Measurements from ENCODE around the gene AQP6.

DNA sequence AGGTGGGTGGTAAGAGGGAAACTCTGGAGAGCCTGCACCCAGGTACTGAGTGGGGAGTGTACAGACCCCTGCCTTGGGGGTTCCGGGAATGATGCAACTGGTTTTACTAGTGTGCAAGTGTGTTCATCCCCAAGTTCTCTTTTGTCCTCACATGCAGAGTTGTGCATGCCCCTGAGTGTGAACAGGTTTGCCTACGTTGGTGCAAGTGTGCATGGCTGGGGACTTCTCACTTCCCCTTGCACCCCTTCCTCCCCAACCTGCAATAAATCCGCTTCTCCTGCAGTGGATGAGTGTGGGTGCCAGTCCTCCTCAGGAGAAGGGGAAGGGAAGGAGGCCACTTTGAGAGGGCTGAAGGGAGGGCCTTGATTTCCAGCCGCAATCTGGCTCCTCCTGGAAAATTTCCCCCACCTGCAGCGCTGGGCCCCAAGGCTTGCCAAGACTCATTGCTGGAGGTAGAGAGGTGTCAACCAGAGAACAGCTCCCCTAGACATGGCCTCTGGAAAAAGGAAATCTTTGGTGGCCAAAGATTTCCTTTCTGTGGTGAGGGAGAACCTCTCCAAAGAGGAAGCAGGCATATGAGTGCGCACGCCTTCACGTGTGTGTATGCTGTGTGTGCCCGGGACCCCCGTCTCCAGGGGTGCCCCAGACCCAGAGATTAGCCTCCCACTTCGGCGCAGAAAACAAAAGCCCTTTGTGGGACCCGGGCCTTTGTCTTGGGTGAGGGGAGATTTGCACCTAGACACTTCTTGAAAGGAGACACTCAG is 16.7 kb upstream of the AQP6 start:
- TF ChIP-seq EZH2 (IDR thresholded peaks at IDR 0.05; ENCODE audit: borderline replicate concordance): no peak
- TF ChIP-seq, protein P1, sequence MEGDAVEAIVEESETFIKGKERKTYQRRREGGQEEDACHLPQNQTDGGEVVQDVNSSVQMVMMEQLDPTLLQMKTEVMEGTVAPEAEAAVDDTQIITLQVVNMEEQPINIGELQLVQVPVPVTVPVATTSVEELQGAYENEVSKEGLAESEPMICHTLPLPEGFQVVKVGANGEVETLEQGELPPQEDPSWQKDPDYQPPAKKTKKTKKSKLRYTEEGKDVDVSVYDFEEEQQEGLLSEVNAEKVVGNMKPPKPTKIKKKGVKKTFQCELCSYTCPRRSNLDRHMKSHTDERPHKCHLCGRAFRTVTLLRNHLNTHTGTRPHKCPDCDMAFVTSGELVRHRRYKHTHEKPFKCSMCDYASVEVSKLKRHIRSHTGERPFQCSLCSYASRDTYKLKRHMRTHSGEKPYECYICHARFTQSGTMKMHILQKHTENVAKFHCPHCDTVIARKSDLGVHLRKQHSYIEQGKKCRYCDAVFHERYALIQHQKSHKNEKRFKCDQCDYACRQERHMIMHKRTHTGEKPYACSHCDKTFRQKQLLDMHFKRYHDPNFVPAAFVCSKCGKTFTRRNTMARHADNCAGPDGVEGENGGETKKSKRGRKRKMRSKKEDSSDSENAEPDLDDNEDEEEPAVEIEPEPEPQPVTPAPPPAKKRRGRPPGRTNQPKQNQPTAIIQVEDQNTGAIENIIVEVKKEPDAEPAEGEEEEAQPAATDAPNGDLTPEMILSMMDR (IDR thresholded peaks at IDR 0.05; ENCODE audit: poor library complexity): no peak

All from hepatocyte (in vitro differentiated cells).